ENCODE results near the gene AHSG.

Gene AHSG

DNA sequence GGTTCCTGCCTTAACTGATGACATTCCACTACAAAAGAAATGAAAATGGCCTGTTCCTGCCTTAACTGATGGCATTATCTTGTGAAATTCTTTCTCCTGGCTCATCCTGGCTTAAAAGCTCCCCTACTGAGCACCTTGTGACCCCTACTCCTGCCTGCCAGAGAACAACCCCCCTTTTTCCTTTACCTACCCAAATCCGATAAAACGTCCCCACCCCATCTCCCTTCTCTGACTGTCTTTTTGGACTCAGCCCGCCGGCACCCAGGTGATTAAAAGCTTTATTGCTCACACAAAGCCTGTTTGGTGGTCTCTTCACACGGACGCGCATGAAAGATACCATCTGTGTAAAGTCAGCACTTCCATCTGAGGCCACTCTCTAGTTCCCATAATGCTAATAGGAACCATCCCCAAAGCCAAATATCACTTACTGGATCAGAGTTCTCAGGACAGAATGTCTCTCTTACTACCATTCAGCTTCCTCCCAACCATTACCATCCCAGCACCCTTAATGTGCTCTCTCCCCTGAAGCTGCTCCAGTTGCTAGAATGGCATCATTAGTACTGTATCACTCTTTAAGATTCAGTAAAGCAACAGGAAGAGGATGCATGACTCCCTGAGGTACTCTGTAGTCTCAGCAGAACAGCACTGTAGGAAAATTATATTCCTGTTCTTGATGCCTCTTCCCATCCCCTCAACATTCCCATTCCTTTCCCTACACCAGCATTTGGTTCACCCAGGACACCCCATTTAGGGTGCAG is 50.7 kb downstream of the AHSG start:
- Histone ChIP-seq H3K9me2 (replicated peaks; ENCODE audit: low read depth, low read length) (no peaks in the 10 kb centered on the region), H3K4me3 (ENCODE audit: low read length, poor library complexity, severe bottlenecking) (no peak overlapping the region), H2AFZ (ENCODE audit: low read length) (no peak overlapping the region), H3K27me3 (ENCODE audit: insufficient read depth, low read length, poor library complexity, severe bottlenecking) (no peaks in the 10 kb centered on the region), H3K4me2 (ENCODE audit: low read depth, low read length, poor library complexity, severe bottlenecking) (no peak overlapping the region), H3K79me2 (ENCODE audit: insufficient read depth, low read length) (no peaks in the 10 kb centered on the region), H3K9ac (ENCODE audit: low read depth, low read length, poor library complexity, severe bottlenecking) (no peak overlapping the region), H3K4me1 (ENCODE audit: insufficient read depth, low read length, poor library complexity, severe bottlenecking) (no peaks in the 10 kb centered on the region), H3K36me3 (ENCODE audit: insufficient read depth, low read length) (no peaks in the 10 kb centered on the region), H3F3A (ENCODE audit: low read depth) (no peaks in the 10 kb centered on the region), H3K9me3 (ENCODE audit: insufficient read depth, low read depth, low read length) (no peaks in the 10 kb centered on the region), H4K20me1 (ENCODE audit: insufficient read depth, low read length, poor library complexity, severe bottlenecking) (no peaks in the 10 kb centered on the region)
- TF ChIP-seq EZH2phosphoT487 (IDR thresholded peaks at IDR 0.05; ENCODE audit: borderline replicate concordance), result no peak
- TF ChIP-seq, protein P1, sequence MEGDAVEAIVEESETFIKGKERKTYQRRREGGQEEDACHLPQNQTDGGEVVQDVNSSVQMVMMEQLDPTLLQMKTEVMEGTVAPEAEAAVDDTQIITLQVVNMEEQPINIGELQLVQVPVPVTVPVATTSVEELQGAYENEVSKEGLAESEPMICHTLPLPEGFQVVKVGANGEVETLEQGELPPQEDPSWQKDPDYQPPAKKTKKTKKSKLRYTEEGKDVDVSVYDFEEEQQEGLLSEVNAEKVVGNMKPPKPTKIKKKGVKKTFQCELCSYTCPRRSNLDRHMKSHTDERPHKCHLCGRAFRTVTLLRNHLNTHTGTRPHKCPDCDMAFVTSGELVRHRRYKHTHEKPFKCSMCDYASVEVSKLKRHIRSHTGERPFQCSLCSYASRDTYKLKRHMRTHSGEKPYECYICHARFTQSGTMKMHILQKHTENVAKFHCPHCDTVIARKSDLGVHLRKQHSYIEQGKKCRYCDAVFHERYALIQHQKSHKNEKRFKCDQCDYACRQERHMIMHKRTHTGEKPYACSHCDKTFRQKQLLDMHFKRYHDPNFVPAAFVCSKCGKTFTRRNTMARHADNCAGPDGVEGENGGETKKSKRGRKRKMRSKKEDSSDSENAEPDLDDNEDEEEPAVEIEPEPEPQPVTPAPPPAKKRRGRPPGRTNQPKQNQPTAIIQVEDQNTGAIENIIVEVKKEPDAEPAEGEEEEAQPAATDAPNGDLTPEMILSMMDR (conservative IDR thresholded peaks at IDR 0.05; ENCODE audit: low read length), result no peak

GRCh38 chr3:186664119-186664495 is 51.2 kb downstream of the AHSG start:
- Histone ChIP-seq H4K20me1 (ENCODE audit: insufficient read depth, low read length, poor library complexity, severe bottlenecking) (no peaks in the 10 kb centered on the region), H3K9me3 (ENCODE audit: insufficient read depth, low read depth, low read length) (no peaks in the 10 kb centered on the region), H3K4me2 (ENCODE audit: low read depth, low read length, poor library complexity, severe bottlenecking) (no peak overlapping the region), H3K4me3 (ENCODE audit: low read length, poor library complexity, severe bottlenecking) (no peak overlapping the region), H3K79me2 (ENCODE audit: insufficient read depth, low read length) (no peaks in the 10 kb centered on the region), H3K9me2 (replicated peaks; ENCODE audit: low read depth, low read length) (no peaks in the 10 kb centered on the region), H3K4me1 (ENCODE audit: insufficient read depth, low read length, poor library complexity, severe bottlenecking) (no peaks in the 10 kb centered on the region), H3K9ac (ENCODE audit: low read depth, low read length, poor library complexity, severe bottlenecking) (no peak overlapping the region), H3K36me3 (ENCODE audit: insufficient read depth, low read length) (no peaks in the 10 kb centered on the region), H3K27me3 (ENCODE audit: insufficient read depth, low read length, poor library complexity, severe bottlenecking) (no peaks in the 10 kb centered on the region), H3F3A (ENCODE audit: low read depth) (no peaks in the 10 kb centered on the region), H2AFZ (ENCODE audit: low read length) (no peak overlapping the region)
- TF ChIP-seq, protein P1 (conservative IDR thresholded peaks at IDR 0.05; ENCODE audit: low read length), result no peak
- no peak for TF ChIP-seq EZH2phosphoT487 (IDR thresholded peaks at IDR 0.05; ENCODE audit: borderline replicate concordance)

DNA sequence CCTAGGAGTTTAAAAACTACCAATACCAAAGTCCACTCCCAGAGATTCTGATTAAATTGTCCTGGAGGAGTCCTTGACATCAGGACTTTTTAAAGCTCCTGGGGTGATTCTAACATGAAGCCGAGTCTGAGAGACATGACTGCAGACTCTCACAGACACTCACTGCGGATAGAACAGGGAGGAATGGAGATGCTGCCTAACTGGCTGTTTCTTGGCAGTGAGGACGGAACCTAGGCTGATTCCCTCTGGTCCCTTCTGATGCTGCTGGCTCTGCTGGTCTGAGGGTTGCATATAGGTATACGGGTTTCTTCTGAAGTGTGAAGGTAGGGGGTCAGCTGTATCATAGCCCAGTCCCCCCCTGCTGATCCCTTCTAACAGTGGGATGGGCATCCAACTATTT is 51.6 kb downstream of the AHSG start:
- no peaks in the 10 kb centered on the region for H4K20me1 ChIP-seq (ENCODE audit: insufficient read depth, low read length, poor library complexity, severe bottlenecking)

More for the DNA sequence above, 51.6 kb downstream of the AHSG start:
- Histone ChIP-seq H3K36me3 (ENCODE audit: insufficient read depth, low read length) (no peaks in the 10 kb centered on the region), H3K4me2 (ENCODE audit: low read depth, low read length, poor library complexity, severe bottlenecking) (no peak overlapping the region), H3K9me3 (ENCODE audit: insufficient read depth, low read depth, low read length) (no peaks in the 10 kb centered on the region), H3K4me1 (ENCODE audit: insufficient read depth, low read length, poor library complexity, severe bottlenecking) (no peaks in the 10 kb centered on the region), H3K4me3 (ENCODE audit: low read length, poor library complexity, severe bottlenecking) (no peak overlapping the region), H3K9me2 (replicated peaks; ENCODE audit: low read depth, low read length) (no peaks in the 10 kb centered on the region), H3K27me3 (ENCODE audit: insufficient read depth, low read length, poor library complexity, severe bottlenecking) (no peaks in the 10 kb centered on the region), H3K79me2 (ENCODE audit: insufficient read depth, low read length) (no peaks in the 10 kb centered on the region), H3K9ac (ENCODE audit: low read depth, low read length, poor library complexity, severe bottlenecking) (no peak overlapping the region), H3F3A (ENCODE audit: low read depth) (no peaks in the 10 kb centered on the region), H2AFZ (ENCODE audit: low read length) (no peak overlapping the region)
- no peak for TF ChIP-seq EZH2phosphoT487 (IDR thresholded peaks at IDR 0.05; ENCODE audit: borderline replicate concordance)
- TF ChIP-seq, protein P1 (conservative IDR thresholded peaks at IDR 0.05; ENCODE audit: low read length), result no peak

All from Loucy (cell line).